C4-2B (cell line): ENCODE results near the gene NRBF2.

Source experiments
- ZFX ChIP-seq: fragments of 450-650 bp; IDR thresholded peaks from 2 replicates; pipeline ENCODE4 v1.6.1; 2017
- TF ChIP-seq, protein P1 (sequence below): fragments of 450-650 bp; conservative IDR thresholded peaks from 2 replicates; pipeline ENCODE4 v1.5.1; 2017; ENCODE audit warnings: mild to moderate bottlenecking

DNA sequence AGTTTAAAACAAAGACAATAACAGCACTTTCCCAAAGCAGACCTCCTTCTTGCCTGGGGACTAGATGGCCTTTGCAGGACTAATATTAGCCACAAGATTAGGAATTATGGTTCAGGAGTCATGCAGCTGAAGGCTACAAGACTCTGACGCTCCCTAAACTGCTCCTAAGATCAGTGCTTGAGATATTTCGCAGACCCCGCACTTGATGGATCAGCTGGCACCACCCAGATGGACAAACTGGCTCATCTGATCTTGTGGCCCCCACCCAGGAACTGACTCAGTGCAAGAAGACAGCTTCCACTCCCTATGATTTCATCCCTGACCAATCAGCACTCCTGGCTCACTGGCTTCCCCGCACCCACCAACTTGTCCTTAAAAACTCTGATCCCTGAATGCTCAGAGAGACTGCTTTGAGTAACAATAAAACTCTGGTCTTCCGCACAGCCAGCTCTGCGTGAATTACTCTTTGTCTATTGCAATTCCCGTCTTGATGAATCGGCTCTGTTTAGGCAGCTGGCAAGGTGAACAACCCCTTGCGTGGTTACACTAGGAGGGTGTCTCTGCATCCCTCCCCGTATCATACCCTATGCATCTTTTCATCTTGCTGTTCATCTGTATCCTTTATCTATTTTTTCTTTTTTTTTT lies 26.9 kb upstream of the NRBF2 start:
- TF ChIP-seq, protein P1, sequence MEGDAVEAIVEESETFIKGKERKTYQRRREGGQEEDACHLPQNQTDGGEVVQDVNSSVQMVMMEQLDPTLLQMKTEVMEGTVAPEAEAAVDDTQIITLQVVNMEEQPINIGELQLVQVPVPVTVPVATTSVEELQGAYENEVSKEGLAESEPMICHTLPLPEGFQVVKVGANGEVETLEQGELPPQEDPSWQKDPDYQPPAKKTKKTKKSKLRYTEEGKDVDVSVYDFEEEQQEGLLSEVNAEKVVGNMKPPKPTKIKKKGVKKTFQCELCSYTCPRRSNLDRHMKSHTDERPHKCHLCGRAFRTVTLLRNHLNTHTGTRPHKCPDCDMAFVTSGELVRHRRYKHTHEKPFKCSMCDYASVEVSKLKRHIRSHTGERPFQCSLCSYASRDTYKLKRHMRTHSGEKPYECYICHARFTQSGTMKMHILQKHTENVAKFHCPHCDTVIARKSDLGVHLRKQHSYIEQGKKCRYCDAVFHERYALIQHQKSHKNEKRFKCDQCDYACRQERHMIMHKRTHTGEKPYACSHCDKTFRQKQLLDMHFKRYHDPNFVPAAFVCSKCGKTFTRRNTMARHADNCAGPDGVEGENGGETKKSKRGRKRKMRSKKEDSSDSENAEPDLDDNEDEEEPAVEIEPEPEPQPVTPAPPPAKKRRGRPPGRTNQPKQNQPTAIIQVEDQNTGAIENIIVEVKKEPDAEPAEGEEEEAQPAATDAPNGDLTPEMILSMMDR: no peak
- no peak for TF ChIP-seq ZFX
